Transverse colon (tissue), 3 donors: ENCODE data around the gene NT5DC4.

ENCODE experiments used
- EP300 ChIP-seq: sonication (generic); formaldehyde crosslinking; IDR thresholded peaks from one replicate; pipeline ENCODE4 v1.6.1; 2017; ENCODE audit warnings: antibody characterized with exemption, low read depth
- POLR2A ChIP-seq: fragments of 450-650 bp; IDR thresholded peaks from one replicate; pipeline ENCODE4 v1.6.1; 2016; ENCODE audit warnings: antibody characterized with exemption, mild to moderate bottlenecking, moderate library complexity
- TF ChIP-seq, protein P1 (sequence below), 5 experiments: fragments of 200-600 bp in 3 of 5; fragments of 450-650 bp in 2 of 5; sonication (generic) in 3 of 5; IDR thresholded peaks; 1 replicate in 2 of 5; 2 replicates in 3 of 5; pipeline ENCODE4 v1.5.1; 2016 to 2017; ENCODE audit warnings: antibody characterized with exemption in 5 of 5, inconsistent platforms in 3 of 5, mild to moderate bottlenecking in 2 of 5, moderate library complexity in 1 of 5

DNA sequence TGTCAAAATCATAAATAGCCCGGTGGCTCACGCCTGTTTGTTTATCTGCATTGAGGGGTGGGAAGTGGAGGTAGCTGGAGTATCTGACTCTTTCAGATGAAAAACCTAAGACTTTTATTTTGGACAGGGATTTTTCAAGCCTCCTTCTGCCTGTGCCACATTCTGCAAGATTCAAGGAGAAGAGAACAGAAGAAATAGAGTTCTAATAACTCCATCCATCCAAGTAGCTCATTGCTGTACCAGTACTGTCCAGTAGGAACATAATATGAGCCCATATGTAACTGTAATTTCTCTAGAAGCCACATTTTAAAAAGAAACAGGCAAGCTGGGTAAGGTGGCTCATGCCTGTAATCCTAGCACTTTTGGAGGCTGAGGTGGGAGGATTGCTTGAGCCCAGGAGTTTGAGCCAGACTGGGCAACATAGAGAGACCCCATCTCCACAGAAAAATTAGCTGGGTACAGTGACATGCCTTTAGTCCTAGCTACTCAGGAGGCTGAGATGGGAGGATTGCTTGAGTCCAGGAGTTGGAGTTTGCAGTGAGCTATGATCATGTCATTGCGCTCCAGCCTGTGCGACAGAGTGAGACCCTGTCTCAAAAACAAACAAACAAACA lies 35.4 kb upstream of the NT5DC4 start:
- TF ChIP-seq, protein P1, sequence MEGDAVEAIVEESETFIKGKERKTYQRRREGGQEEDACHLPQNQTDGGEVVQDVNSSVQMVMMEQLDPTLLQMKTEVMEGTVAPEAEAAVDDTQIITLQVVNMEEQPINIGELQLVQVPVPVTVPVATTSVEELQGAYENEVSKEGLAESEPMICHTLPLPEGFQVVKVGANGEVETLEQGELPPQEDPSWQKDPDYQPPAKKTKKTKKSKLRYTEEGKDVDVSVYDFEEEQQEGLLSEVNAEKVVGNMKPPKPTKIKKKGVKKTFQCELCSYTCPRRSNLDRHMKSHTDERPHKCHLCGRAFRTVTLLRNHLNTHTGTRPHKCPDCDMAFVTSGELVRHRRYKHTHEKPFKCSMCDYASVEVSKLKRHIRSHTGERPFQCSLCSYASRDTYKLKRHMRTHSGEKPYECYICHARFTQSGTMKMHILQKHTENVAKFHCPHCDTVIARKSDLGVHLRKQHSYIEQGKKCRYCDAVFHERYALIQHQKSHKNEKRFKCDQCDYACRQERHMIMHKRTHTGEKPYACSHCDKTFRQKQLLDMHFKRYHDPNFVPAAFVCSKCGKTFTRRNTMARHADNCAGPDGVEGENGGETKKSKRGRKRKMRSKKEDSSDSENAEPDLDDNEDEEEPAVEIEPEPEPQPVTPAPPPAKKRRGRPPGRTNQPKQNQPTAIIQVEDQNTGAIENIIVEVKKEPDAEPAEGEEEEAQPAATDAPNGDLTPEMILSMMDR (IDR thresholded peaks at IDR 0.05), result peak in 3 of 5 experiments; percentile 5 to 21 (median 9)
- TF ChIP-seq POLR2A (no peak), EP300 (no peak)
